Sigmoid colon (tissue), 4 donors: Measurements from ENCODE around the gene CDC42BPB.

Experiments used
- EP300 ChIP-seq, 4 donors: sonication (generic); formaldehyde crosslinking; IDR thresholded peaks; one replicate each; pipeline ENCODE4 v1.6.1; 2017; ENCODE audit warnings: antibody characterized with exemption in 4 of 4
- POLR2A ChIP-seq, 2 donors: fragments of 450-650 bp; IDR thresholded peaks; one replicate each; pipeline ENCODE4 v1.6.1; 2016; ENCODE audit warnings: antibody characterized with exemption in 2 of 2, mild to moderate bottlenecking in 2 of 2, moderate library complexity in 2 of 2
- TF ChIP-seq, protein P1 (sequence below), 4 experiments: fragments of 450-650 bp in 3 of 4; fragments of 200-600 bp in 1 of 4; IDR thresholded peaks; one replicate each; pipeline ENCODE4 v1.5.1; 2016 to 2019; ENCODE audit warnings: antibody characterized with exemption in 4 of 4, mild to moderate bottlenecking in 3 of 4, moderate library complexity in 2 of 4

DNA sequence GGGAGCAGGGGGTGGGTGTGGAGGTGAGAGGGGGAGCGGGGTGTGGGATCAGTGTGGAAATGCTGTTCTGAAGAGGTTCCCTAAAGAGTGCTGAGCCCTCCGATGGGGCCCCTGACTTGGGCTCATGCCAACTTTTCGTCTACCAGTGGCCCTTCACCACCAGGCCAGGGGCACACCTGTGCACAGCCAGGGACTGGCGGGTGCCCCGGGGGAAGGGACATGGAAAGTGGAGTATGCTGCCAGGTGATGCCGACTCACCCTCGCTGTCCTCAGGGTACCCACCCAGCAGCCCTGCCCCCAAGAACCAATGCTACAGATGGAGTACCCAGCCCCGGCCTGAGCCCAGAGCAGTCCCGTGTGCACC lies 108.7 kb downstream of the CDC42BPB start:
- TF ChIP-seq POLR2A (IDR thresholded peaks at IDR 0.05), result no peak
- TF ChIP-seq EP300 (IDR thresholded peaks at IDR 0.05), result no peak
- TF ChIP-seq, protein P1, sequence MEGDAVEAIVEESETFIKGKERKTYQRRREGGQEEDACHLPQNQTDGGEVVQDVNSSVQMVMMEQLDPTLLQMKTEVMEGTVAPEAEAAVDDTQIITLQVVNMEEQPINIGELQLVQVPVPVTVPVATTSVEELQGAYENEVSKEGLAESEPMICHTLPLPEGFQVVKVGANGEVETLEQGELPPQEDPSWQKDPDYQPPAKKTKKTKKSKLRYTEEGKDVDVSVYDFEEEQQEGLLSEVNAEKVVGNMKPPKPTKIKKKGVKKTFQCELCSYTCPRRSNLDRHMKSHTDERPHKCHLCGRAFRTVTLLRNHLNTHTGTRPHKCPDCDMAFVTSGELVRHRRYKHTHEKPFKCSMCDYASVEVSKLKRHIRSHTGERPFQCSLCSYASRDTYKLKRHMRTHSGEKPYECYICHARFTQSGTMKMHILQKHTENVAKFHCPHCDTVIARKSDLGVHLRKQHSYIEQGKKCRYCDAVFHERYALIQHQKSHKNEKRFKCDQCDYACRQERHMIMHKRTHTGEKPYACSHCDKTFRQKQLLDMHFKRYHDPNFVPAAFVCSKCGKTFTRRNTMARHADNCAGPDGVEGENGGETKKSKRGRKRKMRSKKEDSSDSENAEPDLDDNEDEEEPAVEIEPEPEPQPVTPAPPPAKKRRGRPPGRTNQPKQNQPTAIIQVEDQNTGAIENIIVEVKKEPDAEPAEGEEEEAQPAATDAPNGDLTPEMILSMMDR (IDR thresholded peaks at IDR 0.05), result no peak
